ENCODE data around the gene HTRA1.

DNA sequence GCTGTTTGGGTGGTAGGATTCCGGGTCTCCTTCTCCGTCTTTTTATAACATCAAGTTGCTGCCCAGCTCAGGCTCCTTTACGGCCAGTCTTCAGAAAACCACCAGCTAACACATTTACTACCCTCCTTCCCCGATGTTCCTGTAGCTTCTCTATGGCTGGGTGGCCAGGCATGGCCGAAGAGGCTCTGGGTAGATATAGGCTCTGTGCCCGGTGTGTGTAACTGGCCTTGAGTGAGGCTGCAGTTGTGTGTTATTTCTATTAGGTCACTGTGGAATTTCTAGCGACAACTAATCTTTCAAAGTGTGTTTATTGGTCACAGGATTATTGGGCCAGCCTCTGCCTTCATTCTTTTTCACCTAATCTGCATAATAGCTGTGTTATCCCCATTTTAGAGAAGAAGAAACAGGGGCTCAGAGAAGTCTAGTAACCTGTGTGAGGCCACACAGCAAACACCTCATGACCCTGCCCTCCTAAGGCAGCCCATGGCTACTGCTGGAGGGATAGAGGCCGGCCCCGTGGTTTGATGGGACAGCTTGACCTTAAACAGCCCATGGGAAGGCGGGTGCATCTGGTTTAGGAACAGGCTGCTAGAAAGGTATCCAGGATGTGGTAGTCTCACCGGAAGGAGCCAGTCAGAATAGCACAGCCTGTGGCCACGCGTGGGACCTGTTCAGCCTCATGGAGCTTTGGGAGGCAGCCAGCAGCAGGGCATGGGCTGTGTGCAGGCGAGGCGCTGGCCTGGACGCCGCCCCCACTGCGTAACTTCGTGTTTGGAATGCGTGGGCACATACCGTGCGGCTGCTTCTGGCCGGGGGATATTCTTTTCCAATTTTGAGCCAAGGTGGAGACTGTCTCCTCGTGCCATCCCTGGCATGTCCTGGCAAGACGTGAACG, 29.7 kb downstream of the HTRA1 start:
- TF ChIP-seq, protein P1, sequence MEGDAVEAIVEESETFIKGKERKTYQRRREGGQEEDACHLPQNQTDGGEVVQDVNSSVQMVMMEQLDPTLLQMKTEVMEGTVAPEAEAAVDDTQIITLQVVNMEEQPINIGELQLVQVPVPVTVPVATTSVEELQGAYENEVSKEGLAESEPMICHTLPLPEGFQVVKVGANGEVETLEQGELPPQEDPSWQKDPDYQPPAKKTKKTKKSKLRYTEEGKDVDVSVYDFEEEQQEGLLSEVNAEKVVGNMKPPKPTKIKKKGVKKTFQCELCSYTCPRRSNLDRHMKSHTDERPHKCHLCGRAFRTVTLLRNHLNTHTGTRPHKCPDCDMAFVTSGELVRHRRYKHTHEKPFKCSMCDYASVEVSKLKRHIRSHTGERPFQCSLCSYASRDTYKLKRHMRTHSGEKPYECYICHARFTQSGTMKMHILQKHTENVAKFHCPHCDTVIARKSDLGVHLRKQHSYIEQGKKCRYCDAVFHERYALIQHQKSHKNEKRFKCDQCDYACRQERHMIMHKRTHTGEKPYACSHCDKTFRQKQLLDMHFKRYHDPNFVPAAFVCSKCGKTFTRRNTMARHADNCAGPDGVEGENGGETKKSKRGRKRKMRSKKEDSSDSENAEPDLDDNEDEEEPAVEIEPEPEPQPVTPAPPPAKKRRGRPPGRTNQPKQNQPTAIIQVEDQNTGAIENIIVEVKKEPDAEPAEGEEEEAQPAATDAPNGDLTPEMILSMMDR (IDR thresholded peaks at IDR 0.05) = no peak
- TF ChIP-seq EP300 (IDR thresholded peaks at IDR 0.05) = peak; percentile 27

All from stomach (tissue), 4 donors.